Inferior parietal cortex (tissue), 1 donor: ENCODE data around the gene EIF3M.
"Not testable (repeated sequence)": the region's sequence is repeated elsewhere in the genome, so short reads cannot be mapped to it uniquely, and the experiment has no call there.

ENCODE experiments used
- DNase-seq: peaks from one replicate; pipeline ENCODE4 v3.0.0-alpha.2; 2016; ENCODE audit errors: extremely low spot score

Gene EIF3M

GRCh38 chr11:32596114-32596513 lies 12.5 kb downstream of the EIF3M start:
- DNase-seq: not testable (repeated sequence)

- DNase-seq: no peak
These were observed 14.3 kb downstream of the EIF3M start for GRCh38 chr11:32597921-32598320.

GRCh38 chr11:32602657-32603415 lies 19.2 kb downstream of the EIF3M start:
- DNase-seq: no peak

- DNase-seq: no peak
These were observed 22.6 kb downstream of the EIF3M start for GRCh38 chr11:32606220-32606619.

GRCh38 chr11:32608826-32609225 lies 25.2 kb downstream of the EIF3M start:
- DNase-seq: not testable (repeated sequence)

GRCh38 chr11:32610797-32611352 lies 27.2 kb downstream of the EIF3M start:
- DNase-seq: no peak

GRCh38 chr11:32613500-32614151 lies 30.0 kb downstream of the EIF3M start:
- no peak for DNase-seq

- no peak for DNase-seq
These were observed 31.8 kb downstream of the EIF3M start for GRCh38 chr11:32615422-32615821.

GRCh38 chr11:32616903-32617302 lies 33.3 kb downstream of the EIF3M start:
- no peak for DNase-seq

GRCh38 chr11:32630844-32631243 lies 47.2 kb downstream of the EIF3M start:
- DNase-seq: no peak

GRCh38 chr11:32635819-32636218 lies 52.2 kb downstream of the EIF3M start:
- DNase-seq: no peak

- no peak for DNase-seq
These were observed 57.7 kb downstream of the EIF3M start for GRCh38 chr11:32641361-32641760.

GRCh38 chr11:32643526-32643925 lies 59.9 kb downstream of the EIF3M start:
- DNase-seq: no peak
